GM04504 (cell line): Measurements from ENCODE around the gene TRPV4.
"Not testable (repeated sequence)": the region's sequence is repeated elsewhere in the genome, so short reads cannot be mapped to it uniquely, and the experiment has no call there.

Source experiments
- DNase-seq: peaks from one replicate; pipeline ENCODE4 v3.0.0-alpha.2; 2012; ENCODE audit warnings: low read depth

TRPV4 gene

DNA sequence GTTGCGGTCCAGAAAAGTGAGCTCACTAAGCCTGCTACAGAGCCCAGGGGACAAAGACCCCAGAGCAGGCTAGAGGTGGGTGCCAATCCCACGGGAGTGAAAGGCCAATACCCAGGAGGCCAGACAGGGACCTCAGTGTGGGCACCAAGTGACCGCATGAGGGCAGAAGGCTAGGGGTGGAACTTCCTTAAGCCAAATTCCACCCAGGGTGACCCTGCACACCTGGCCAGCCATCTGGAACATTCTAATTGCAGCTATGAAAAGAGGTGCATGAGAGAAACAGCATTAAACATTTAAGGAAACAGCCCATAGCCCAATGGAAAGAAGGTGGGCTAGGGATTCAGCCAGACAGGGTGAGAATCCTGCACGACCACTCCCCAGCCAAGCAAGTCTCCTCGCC lies 27.8 kb upstream of the TRPV4 start:
- DNase-seq = no peak

- DNase-seq = no peak
Measured at GRCh38 chr12:109858764-109859163, 25.6 kb upstream of the TRPV4 start.

DNA sequence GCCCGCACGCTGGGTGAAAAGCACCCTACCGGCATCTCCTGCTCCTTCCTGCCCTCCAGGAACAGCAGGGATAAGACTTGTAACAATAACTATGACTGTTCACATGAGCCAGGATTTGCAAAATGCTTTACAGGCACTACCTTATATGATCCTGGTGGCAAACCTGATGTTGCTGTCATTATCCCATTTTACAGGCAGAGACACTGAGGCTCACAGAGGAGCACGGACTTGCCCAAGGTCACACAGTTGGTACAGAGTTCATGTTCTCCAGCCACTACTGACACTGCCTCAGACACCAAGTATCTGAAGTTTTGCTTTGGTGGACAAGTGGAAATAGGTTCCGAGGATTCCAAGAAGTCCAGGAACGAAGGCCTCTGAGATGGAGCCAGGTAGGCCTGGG lies 24.5 kb upstream of the TRPV4 start:
- no peak for DNase-seq

DNA sequence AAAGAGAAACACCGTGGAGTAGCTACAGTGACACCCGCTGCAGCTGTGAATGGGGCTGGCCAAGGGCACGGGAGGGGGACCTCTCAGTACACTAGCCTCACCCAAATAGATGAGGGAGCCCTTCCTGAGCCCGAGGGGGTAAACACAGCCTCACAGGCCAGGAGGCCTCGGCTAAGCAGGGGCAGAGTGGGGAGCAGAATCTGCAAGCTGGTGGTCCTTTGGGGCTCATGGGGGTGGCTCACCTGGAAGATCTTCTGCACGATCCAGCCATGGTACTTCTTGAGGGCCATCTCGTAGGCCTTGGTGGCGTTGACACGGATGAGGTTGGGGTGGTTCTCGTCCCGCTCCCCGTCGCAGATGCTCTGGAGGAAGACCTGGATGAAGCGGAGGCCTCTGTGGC lies 22.2 kb upstream of the TRPV4 start:
- DNase-seq = no peak

GRCh38 chr12:109850518-109850917 lies 17.3 kb upstream of the TRPV4 start:
- not testable (repeated sequence) for DNase-seq

DNA sequence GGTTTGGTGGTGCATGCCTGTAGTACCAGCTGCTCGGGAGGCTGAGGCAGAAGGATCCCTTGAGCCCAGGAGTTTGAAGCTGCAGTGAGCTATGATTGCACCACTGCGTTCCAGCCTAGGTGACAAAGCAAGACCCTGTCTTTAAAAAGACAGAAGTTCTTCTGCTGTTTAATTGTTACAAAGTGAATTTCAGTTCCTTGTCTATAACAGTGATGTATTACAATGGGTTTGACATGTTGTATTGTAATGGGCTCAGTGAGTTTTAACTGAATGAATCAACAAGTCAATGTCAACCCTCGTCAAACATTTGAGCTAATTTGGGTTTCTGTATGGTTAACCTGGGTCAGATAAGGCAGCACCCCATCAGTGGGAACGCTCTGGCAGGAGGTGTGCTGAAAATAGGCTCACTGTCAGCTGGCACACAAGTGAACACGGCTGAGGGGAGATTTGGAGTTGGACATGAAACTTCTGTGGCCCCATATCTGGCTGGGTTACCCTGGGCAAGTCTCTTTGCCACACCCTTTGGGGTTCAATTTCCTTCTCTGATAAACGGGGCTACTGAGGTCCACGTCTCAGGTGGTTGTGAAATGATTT lies 14.0 kb upstream of the TRPV4 start:
- DNase-seq = no peak

DNA sequence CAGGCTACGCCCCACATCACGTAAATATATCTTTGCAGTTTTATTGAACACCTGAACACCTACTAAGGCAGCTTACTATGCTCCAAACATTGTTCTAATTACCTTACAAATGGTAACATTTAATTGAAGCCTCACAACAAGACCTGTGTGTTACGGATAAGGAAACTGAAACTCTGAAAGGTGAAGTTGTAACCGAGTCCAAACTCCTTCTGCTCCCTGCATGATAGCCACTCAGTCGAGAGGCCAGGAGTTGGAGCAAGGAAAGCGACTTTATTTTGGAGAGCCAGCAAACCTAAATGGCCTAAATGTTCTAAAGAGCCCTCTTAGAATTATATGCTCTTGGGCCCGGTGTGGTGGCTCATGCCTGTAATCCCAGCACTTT lies 12.6 kb upstream of the TRPV4 start:
- DNase-seq = no peak

- DNase-seq = no peak
Measured at GRCh38 chr12:109844983-109845823, 12.0 kb upstream of the TRPV4 start.

DNA sequence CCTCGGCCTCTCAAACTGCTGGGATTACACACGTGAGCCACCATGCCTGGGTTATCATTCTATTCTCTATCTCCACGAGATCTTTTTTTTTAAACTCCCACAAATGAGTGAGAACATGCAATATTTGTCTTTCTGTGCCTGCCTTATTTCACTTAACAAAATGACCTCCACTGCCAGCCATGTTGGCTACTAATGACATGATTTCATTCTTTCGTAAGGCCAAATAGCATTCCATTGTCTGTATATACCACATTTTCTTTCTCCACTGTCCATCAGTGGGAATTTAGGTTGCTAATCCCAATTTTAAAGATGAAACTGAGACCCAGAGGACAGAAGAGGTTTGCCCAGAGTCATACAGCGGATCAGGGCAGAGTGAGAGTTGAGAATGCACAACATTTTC lies 10.9 kb upstream of the TRPV4 start:
- no peak for DNase-seq

GRCh38 chr12:109842021-109842420 lies 8.8 kb upstream of the TRPV4 start:
- no peak for DNase-seq

- DNase-seq = no peak
Measured at GRCh38 chr12:109841356-109841755, 8.2 kb upstream of the TRPV4 start.

DNA sequence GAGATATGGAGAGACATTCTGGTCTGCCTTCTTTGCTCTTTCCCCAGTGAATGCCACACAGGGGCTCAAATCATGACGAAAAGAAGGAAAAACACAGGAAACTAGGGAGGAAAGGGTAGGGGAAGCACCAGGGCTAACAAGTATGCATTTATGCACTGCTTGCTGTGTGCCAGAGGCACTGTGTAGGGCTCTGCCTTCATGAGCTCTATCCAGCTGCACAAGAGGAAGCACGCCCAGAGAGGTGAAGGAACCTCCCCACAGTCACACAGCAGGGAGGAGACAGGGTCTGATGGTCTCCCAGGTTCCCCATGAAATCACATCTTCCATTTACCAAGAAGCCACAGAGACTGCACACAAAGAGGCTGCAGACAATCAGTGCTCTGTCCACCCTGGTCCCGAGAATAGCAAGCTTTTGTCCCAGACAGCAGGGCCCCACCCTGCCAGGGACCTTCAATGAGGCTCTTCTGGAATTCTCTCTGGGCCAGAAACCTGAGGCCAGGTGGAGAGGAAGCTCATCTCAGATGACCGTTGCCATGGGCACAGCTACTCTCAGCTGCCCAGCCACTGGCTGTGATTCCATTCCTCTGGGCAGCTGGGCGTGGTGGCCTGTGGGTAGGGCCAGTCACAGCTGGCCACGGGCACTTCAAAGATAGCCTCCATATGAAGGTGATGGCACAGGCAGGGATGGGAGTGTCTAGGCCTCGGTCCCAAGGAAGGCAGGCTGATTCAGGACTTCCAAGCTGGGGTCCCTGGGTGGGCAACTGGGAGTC lies 7.3 kb upstream of the TRPV4 start:
- no peak for DNase-seq

DNA sequence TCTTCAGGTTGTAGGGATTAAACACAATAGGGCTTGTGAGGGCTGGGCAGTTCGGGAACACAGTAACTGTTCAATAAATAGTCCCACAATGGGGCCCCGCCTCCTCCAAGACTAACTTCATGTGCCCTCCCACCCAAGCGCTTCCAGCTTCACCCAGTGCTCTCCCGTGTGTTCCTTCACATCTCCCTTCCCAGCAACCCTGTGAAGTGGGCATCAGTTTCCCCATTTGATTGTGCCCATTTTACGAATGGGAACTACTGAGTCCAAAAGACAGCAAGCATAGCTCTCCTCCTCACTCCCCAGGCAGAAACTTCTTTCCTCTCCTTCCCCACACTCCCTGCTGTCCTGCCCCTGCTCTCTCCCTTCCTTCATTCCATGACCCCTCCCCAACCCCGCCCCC lies 6.2 kb upstream of the TRPV4 start:
- no peak for DNase-seq

- DNase-seq = no peak
Measured at GRCh38 chr12:109836916-109837315, 3.7 kb upstream of the TRPV4 start.

- no peak for DNase-seq
Measured at GRCh38 chr12:109835827-109836226, 2.6 kb upstream of the TRPV4 start.

DNA sequence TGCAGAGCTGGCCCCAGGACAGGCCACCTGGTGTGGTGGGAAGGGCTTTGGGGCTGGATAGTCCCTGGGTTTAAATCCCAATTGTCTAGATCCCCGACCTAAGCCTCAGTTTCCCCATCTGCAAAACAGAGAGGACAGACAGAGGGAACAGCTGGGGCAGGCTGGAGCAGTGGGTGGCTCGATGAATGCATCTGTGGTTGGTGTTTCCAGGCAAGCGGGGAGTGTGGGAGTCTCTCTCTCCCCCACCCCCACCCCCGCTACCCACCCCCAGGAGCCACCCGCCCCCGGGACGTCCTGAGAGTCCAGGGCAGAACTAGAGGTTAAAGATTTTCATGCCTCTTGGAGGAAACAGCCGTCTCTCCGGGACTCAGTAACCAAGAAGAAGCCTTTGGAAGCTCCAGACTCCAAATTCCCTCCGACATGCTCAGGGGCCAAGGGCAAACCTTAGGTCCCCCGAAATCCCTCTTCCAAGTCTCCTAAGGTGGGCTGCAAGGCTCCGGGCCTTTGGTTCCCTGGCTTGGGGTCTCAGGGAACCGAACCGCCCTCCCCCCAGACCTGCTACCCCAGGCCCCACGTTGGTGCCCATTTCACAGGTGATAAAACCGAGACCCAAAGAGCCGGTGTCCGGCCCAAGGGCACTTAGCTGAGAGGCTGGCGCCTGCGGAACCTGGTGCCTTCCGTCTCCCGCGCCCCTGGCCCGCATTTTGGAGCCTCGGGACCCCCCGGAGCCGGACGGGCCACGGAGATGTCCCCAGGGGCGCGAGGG lies 474 bp downstream of the TRPV4 start:
- DNase-seq = no peak

- no peak for DNase-seq
Measured at GRCh38 chr12:109831929-109832328, 1.3 kb downstream of the TRPV4 start.

DNA sequence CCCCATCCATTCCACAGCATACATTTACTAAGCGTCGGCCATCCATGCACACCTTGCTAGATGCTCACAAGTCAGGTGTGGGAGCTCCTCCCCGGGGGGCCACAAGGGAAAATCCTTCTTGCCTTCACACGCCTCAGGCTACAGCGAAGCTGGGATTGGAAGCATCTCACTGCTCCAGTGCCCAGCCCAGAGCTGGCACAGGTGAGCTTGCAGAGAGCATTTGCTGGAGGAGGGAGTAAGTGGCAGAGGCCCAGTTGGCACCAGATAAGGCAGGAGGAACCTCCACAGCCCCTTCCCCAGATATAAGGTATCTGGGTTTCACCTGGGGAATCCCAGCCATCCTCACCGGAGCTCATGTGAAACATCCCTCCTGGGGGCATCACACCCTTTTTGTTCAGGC lies 1.8 kb downstream of the TRPV4 start:
- DNase-seq = no peak

GRCh38 chr12:109830718-109831117 lies 2.5 kb downstream of the TRPV4 start:
- DNase-seq = no peak

GRCh38 chr12:109830267-109830666 lies 2.9 kb downstream of the TRPV4 start:
- DNase-seq = no peak

- no peak for DNase-seq
Measured at GRCh38 chr12:109829667-109830066, 3.5 kb downstream of the TRPV4 start.

DNA sequence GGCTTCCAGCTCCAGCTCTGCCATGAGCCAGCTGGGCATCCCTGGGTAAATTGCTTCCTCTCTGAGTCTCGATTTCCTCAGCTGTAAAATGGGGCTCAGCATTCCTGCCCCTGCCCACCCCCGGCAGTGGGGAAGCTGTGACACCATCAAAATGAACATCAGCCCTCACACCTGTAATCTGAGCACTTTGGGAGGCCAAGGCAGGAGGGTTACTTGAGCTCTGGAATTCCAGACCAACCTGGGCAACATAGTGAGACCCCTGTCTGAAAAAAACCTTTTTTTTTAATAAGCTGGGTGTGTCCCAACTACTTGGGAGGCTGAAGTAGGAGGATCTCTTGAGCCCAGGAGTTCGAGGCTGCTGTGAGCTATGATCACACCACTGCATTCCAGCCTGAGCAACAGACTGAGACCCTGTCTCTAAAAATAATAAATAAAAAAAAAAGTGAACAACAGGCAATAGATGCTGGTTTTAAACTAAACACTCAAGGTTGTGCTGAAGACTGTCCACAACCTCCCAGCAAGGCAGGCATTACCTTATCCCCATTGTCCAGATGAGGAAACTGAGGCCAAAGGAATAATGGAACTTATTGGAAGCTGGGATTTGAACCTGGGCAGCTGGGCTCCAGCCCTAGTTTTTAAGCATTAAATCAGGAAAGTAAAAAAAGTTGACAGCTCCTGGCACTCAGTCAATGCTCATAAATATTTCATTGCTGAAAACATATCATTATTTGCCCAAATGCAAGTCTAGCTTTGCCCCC lies 4.3 kb downstream of the TRPV4 start:
- DNase-seq = no peak
